ENCODE data around the gene PAX6.

PAX6 gene

DNA sequence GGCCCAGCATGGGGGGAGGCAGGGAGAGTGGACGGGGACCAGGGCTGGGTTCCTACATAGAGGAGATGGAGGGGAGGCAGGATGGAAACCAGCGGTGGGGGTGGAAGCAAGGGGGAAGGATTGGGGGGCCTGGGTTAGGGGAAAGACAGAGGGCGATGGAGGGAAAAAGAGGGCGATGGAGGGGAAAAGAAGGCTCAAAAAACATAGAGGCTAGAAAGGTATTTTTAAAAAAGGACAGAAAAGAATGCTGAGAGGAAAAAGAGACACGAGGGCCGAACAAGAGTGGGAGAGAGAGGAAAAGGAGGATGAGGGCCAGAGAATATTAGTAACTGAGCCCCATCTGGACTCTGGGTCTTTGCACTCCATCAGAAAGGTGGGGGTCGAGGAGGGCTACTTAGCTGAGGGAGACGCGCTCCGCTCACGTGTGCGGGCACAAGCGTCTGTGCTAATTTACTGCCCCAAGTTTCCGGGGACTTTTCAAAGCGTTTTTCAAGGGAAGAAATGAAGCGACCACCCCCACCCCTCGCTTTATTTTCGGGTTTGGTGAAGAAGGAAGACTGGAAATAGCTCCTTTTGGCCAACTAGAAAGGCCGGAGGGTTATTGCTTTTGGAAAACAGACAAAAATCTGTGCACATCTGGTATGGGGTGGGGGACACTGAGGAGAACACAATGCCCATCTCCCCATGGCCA lies 14.5 kb downstream of the PAX6 start:
- no peak for DNase-seq

DNA sequence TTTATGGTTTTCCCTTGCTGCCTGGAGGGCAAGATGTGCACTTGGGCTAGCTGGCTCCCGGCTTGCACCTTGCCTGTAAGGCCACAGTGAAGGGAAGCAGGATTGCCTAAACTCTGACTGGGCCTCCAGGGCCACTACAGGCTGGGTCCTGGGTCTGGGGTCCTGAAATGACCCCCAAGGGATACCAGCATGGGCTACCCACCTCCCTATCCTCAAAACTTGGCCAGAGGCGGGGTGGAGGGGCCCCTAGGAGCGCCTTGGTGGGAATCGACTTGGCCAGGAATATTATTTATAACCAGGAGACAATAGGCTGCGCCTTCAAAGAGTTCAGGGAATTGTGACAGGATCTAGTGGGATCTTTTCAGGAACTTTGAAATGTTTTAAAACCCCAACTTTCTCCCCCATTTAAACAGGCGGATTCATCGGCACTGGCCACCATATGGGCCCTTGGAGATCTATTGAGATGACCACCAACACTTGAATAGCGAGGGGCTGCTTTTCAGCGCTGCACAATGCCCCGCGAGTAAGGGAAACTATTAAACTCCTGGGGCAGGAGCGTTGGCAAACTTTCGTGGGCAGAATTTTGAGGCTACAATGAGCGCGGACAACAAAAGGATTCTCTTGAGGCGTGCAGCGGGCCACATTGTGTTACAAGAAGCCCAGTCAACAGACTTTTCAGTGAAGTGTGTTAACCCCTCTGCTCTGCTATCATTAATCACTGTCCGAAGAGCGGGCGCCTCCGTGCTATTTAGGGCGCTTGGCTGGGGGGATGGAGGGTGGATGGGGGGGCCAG lies 15.2 kb downstream of the PAX6 start:
- no peak for DNase-seq

DNA sequence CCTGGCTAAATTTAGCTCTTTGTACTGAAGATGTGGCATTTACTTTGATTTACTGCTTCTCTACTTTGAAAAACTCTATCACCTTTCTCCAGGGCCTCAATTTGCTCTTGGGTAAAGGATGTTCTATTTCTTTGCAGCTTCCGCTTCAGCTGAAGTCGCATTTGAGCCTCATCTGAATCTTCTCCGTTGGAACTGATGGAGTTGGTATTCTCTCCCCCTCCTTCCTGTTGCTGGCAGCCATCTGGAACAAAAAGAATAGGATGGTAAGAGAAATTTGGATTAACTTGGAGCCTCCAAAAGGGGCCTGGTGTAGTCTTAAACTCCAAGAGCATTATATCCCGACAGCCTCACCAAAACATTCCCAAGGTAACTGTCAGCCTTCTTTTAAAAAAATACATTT lies 16.6 kb downstream of the PAX6 start:
- DNase-seq, result no peak

DNA sequence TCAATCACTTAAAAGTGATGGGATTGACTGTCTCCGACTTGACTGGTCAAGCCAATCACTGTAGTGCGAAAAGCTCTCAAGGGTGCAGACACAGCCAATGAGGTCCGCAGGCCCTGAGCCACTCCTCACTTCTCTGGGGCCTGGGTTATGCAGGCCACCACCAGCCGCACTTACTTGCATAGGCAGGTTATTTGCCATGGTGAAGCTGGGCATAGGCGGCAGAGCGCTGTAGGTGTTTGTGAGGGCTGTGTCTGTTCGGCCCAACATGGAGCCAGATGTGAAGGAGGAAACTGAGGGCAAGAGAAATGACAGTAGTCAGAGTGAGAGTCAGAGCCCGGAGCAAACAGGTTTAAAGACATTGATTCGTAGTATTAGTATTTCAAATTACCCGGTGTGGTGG lies 17.9 kb downstream of the PAX6 start:
- no peak for DNase-seq

DNA sequence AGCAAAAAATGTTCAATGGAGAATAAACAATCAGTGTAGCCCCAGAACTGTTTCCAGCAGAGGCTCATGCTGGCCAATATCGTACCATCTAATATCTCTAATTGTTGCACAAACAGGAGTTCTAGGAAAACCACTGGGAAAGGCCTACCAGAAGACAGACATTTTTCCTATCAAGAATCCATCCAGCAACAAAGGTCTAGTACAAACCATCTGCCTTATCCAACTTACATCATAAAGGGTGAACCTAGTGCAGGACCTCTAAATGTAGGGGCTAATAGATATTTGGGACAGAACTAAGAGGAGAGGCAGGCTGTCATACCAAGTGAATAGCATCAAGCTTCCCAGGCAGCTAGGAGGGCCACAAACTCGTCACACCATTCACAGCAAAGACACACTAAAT lies 18.7 kb downstream of the PAX6 start:
- DNase-seq, result no peak

DNA sequence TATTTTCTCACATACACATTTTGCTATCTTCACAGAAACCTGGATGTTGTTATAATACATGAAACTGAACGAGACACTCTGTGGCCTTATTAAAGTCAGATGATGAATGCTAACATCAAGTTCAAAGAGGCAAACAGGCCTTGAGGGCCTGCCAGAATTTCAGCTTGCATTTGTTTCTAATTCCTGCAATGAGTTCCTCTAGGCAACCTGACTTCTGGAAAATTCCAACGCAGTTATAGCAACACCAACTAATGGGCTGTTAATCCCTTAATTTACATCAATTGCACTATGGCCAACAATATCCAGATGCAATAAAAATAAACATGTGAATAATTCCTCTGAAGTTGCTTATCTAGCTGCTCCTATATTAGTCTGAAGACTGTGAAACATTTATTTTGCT lies 19.1 kb downstream of the PAX6 start:
- DNase-seq, result no peak

DNA sequence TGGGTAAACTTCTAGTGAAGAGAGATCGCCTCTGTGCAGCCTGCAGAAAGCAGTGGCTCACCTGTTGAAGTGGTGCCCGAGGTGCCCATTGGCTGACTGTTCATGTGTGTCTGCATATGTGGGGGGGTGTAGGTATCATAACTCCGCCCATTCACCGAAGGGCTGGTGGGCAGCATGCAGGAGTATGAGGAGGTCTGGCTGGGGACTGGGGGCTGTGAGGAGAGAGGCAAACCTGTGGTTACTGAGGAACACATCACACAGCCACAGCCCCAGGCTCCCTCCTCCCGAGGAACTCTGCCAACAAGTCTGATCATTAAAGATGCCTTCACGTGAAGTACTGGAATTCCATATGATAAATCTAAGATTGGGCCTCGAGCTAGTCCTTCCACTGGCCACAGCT lies 20.5 kb downstream of the PAX6 start:
- no peak for DNase-seq

DNA sequence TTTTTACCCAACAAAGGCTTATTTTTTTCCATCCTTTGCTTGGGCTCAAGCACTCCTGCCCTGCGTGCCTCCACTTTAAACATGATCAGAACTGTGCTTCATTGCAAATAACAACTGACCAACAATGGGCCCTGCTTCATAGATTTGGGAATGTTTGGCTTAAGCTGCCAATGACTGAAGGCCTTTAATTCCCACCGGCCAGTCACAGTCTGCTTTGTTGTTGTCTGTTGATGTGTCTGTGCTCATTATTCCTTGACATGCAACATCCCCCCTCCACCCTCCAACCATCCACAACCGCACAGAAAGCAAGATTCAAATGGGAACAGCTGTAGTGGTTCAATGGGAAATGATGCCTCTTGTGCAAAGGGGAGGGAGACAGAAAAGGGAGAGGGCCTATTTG lies 23.0 kb downstream of the PAX6 start:
- DNase-seq, result no peak

DNA sequence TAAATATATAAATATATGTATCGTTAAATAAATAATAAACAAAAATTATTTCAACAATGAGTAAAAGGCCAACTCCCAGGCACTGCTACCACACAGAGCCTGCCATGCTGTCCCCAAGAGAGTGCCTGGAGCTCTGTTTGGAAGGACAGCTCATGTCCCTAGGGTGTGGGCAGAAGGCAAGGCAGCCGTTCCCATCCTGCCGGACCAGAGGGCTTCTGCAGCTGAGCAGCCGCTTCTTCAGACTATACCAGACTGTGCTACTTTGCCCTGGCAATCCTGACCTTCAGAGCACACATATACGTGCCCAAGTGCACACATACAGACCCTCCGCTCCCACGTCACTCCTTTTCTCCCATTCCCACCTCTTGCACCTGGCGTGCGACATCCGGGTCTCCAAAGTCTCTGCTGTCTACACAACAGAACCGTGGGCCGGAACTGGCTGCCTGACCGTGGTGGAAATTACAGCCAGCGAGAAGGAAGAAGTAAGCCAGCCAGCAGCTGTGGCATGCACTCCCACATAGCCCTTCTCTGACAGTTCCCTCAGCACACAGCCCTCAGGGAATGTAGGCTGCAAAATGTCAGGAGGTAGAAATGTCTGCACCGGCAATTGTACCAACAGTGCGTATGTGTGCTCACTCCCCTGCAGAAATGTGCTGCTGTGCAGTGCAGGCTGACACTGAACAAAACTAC lies 24.0 kb downstream of the PAX6 start:
- DNase-seq, result no peak

DNA sequence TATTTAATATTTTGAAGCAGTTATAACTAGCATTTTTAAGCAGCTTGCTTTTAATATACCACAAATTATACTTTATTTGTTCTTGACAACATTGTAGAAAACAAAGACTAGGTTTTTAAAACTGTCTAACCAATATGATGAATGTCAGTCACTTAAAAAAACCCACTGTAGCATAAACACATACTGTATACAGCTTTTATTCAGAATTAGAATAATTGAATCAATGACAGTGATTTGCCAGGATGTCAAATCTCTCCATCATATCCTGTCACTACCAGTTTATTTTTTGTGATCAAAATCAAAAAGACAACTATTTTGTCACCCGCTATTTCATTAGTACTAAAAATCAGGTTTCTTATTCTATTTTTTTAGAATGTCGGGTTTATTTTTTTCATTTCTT lies 26.5 kb downstream of the PAX6 start:
- no peak for DNase-seq

DNA sequence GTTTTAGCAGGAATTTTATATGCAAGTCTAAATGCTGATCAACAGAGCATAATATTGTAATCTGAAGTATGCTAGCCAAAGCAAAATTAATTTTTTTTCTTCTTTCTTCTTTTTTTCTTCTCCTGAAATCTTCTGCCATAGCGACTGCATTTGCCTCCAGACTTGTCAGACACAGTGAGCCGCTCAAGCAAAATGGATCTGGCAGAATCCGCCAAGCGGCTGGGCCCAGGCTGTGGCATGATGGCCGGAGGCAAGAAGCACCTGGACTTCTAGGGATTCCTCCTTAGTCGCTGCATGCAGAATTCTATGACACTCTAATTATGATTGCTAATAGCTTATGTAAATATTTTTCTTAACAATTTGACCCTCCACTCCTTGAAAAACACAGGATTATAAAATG lies 27.9 kb downstream of the PAX6 start:
- peak; percentile 37 for DNase-seq

DNA sequence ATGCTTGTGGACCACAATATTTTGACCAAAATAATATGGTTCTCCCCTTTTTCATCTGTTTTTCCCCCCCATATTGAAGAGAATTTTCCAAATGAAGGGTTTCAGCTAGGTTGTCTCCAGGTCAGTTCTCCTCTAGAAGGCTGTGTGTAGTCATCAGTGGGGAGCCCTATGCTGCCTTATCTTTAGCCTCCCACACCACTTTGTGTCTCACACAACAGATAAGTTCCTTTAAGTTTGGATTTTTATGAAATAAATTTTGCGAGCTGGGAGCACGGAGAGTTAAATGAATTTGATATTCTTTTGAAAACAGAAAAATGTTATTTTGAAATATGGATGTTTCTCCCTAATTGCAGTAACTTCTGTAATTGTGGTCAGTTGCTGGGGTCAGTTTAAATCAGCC lies 28.9 kb downstream of the PAX6 start:
- no peak for DNase-seq

DNA sequence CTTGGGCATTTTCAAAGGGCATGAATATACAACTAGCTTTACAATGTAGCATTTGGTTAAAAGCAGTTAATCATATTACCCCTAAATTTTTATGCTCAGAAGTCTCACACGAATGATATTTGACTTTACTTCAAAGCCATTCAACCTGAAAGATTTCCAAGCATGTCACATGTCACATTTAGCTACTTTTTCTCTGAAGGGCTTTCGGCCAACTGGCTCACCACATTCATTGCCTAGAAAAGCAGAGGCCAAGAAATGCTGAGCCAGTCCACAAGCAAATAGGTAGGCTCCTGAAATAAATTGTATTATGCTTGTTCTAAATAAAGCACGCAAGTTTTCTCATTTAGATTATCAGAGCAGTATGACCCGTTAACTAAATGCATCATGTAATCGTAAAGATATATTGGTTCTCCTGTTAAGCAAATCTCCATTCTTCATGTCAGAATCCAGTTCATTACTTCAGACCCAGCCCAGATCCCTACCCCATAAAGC lies 30.6 kb downstream of the PAX6 start:
- no peak for DNase-seq

DNA sequence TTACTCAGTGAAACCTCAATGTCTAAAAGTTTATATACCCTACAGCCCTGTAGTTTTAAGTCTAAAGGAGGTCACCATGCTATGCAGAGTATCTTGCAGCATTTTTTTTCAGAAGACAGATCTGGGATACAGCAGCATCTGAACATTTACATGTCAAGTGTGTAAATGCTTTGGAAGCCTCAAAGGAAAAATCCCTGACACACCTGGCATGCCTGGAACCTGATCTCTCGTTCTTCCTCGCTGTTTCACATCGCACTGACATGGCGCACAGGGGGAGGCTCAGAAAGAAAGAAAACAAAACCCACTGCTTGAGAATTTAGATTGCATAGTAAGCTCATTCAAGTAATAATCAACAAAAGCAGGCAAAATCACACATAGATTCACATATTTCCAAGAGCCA lies 31.0 kb downstream of the PAX6 start:
- DNase-seq, result no peak

DNA sequence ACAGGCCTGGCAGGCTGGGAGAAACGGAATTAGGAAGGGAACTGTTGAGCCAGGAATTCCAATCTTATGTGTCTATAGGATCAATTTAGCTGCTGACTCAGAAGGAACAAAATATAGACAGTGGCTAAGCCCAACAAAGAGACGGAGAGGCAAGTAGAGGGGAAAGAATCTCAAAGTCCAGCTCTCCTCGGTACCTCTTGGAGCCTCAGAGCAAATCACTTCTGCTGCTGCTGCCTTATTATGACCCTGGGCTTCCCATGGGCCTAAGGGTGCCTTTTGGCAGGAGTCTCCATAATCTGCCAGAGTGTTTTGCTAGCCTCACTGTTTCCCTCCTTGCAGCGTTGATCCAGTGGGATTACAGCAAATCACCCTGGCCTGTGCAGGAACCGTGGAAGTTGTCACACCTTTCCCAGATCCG lies 31.7 kb downstream of the PAX6 start:
- peak; percentile 30 for DNase-seq

DNA sequence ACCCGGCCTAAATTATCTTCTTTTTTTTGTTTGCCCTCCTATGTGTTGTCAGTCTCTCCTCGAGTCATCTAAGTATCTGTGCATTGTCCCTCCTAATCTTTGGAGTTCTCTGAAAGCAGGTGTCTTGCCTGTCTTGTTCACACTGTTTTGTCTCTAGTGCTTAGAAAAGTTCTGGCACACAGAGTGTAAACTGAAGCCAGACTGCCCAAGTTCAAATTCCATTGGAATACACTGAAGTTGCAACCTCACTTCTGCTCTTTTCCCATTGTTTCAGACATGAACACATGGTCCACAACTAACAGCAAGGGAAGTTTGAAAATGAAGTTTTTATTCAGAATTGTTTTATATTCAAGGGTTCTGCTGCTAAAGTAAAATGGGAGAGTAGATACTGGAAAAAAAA lies 38.7 kb downstream of the PAX6 start:
- no peak for DNase-seq

DNA sequence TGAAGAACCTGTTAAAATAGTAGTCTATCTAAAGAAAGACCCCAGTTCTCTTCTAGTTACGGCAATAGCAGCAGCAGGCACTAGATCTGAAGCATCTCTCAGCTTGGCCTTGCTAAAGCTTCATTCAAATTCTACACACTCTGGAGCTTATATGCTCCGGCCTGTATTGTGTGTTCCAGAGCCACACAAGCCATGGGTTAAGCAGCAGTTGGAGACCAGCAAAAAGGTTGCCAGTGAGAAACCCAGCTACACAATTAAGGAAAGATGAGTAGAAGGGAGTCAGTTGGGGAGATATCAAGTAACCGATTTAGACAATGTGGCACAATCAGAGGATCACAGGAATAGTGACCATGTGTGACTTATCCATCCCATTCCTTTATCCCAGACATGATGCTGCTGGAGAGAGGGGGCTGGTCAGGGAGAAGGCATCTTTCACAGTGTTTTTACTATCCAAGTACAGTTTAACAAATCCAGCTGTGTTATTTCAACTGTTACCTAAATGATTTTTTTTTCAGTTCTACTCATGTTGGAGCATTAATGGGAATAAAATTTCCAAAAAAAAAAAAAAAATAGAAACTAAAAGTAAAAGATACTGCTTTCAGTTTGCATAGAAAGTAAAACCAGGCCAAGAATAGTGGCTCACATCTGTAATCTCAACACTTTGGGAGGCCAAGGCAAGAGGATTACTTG lies 41.0 kb downstream of the PAX6 start:
- peak; percentile 45 for DNase-seq

DNA sequence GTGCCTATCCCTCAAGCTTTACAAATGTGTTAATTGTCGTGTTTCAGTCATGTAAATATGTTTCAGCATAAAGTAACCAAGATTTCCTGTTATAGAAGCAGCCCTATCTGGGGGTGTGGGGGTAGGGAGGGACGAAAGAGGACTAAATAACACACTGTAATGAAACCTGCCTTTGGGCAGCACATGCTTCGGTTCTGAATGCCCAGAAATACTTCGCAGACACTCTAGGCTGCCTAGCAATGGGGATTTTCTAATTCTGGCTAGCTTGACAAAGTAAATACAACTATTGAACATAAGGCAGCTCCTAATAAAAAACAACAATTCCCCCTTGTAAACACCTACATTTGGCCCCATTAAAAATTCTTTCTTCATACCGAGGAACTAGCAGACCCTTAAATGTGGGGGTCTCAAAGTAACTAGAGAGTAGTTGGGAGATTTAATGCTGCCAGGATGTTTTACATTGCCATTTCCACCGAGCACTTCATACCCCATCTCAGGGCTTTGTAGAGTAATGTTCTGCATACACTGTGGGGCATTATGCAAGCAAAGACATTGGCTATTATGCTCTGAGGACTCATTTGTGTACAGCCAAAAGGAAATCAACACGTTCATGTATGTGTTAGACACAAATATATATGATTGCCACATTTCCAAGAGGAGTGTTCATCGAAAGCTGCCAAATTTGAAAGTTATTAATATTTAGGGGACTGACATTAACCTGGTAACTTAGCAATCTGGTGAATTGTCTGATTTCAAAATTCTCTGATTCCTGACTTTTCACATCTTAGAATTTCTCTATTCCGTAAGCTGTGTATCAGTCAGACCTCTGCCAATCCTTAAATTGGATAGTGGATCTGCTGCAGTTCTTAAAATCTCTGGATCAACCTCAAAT lies 42.1 kb downstream of the PAX6 start:
- no peak for DNase-seq

DNA sequence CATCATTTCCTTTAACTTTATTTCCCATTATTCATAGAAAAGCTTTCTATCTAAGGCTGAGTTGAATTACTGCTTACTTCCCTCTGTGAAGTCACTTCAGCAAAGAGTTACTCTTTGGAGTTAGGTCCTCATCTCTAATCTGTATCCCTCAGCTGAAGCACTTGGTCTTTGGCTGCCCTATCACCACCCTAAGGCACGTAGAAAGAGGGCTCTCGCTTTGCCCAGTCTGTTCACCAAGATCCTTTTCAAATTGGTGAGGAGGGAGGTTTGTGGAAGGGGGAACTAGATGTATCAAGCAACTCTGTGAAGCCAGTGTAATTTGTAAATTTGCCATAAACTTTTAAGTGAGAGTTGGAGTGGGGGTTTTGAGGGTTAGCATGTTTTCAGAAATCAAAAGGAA lies 43.4 kb downstream of the PAX6 start:
- no peak for DNase-seq

DNA sequence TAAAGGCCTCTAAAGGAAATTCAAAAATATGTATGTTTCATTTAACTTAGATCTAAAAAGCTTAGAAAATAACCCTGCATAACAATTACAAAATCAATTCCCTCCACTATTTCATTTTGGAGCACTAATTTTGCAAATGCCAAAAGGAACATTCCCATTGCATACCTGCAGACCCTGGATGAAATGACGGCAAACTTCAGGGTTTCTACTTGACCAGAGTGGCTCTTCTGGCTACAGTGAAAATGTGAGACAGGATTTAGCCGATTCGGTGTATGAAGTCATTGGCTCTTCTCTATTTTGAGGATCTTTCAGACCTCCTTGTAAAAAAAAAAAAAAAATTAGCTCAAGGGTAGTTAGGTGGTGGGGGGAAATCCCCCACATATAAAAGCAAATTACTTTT lies 44.1 kb downstream of the PAX6 start:
- DNase-seq, result no peak

DNA sequence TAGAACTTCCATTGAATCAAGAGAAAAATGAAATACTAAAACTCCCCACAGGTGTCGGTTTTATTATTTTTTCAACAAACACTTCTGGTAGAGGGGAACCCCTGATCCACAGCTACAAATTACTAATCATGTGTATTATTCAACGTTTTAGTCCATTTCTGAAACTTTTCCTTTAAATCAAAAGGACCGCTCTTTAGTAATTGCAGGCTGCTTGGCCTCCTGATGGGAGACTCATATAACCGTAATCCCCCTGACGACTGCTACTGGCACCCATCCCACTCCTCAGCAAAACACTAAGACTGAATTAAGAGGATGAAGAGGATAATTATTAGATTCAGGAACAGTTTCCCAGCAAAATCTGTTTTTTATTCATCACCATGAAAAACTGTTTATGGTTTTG lies 46.4 kb downstream of the PAX6 start:
- DNase-seq, result peak; percentile 89

DNA sequence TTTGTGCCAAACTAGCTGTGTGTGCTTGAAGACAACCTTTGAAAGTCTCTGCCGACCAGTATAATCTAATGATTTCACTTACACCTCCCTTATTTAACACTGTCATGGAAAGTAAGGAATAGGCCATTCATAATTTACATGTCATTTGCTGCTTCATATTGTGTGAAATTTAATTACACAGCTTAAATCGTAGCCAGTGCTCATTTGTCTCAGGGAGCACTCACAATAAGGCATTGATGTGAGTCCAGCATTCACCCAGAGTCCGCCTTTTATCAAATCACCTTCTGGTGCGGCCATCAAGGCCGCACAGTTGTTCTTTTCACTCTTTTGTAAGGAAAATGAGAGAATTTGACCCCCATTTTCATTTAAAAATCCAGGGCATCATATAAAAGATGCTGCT lies 46.9 kb downstream of the PAX6 start:
- peak; percentile 76 for DNase-seq

Measured in NCI-H69 (cell line).